TTC549 (cell line): ENCODE data around the gene RBPJ.

Source experiments
- FAIRE-seq: peaks from 2 replicates; lab custom pipeline; 2012; peaks lifted over from hg19 to GRCh38; lab: Jason Lieb, UNC

The RBPJ gene

GRCh38 chr4:26420438-26420837 is 99.6 kb downstream of the RBPJ start:
- FAIRE-seq = no peak

GRCh38 chr4:26420913-26421312 is 100.1 kb downstream of the RBPJ start:
- no peak for FAIRE-seq

- no peak for FAIRE-seq
Observed at GRCh38 chr4:26424153-26424552, 103.3 kb downstream of the RBPJ start.

- no peak for FAIRE-seq
Observed at GRCh38 chr4:26424838-26425237, 104.0 kb downstream of the RBPJ start.

GRCh38 chr4:26425953-26426352 is 105.1 kb downstream of the RBPJ start:
- FAIRE-seq = no peak

- FAIRE-seq = no peak
Observed at GRCh38 chr4:26426892-26427291, 106.1 kb downstream of the RBPJ start.

GRCh38 chr4:26429910-26430309 is 109.1 kb downstream of the RBPJ start:
- FAIRE-seq = no peak

GRCh38 chr4:26431461-26432180 is 110.8 kb downstream of the RBPJ start:
- FAIRE-seq = no peak

- no peak for FAIRE-seq
Observed at GRCh38 chr4:26432419-26432818, 111.6 kb downstream of the RBPJ start.

GRCh38 chr4:26433556-26433955 is 112.7 kb downstream of the RBPJ start:
- FAIRE-seq = no peak

- FAIRE-seq = no peak
Observed at GRCh38 chr4:26434030-26434639, 113.3 kb downstream of the RBPJ start.

GRCh38 chr4:26441102-26441501 is 120.3 kb downstream of the RBPJ start:
- FAIRE-seq = no peak

- no peak for FAIRE-seq
Observed at GRCh38 chr4:26441771-26442170, 121.0 kb downstream of the RBPJ start.

- FAIRE-seq = no peak
Observed at GRCh38 chr4:26447378-26447777, 126.6 kb downstream of the RBPJ start.

GRCh38 chr4:26450418-26450817 is 129.6 kb downstream of the RBPJ start:
- FAIRE-seq = no peak

- no peak for FAIRE-seq
Observed at GRCh38 chr4:26451597-26451996, 130.8 kb downstream of the RBPJ start.

- no peak for FAIRE-seq
Observed at GRCh38 chr4:26452565-26453531, 132.0 kb downstream of the RBPJ start.

GRCh38 chr4:26454961-26455360 is 134.1 kb downstream of the RBPJ start:
- no peak for FAIRE-seq

- FAIRE-seq = no peak
Observed at GRCh38 chr4:26455571-26455970, 134.8 kb downstream of the RBPJ start.

- FAIRE-seq = no peak
Observed at GRCh38 chr4:26457412-26457811, 136.6 kb downstream of the RBPJ start.

- FAIRE-seq = no peak
Observed at GRCh38 chr4:26458157-26458561, 137.3 kb downstream of the RBPJ start.

GRCh38 chr4:26459054-26459755 is 138.4 kb downstream of the RBPJ start:
- FAIRE-seq = peak; percentile 47
